ENCODE data around the gene CNOT3.
"Not testable (repeated sequence)": the region's sequence is repeated elsewhere in the genome, so short reads cannot be mapped to it uniquely, and the experiment has no call there.

Gene CNOT3

DNA sequence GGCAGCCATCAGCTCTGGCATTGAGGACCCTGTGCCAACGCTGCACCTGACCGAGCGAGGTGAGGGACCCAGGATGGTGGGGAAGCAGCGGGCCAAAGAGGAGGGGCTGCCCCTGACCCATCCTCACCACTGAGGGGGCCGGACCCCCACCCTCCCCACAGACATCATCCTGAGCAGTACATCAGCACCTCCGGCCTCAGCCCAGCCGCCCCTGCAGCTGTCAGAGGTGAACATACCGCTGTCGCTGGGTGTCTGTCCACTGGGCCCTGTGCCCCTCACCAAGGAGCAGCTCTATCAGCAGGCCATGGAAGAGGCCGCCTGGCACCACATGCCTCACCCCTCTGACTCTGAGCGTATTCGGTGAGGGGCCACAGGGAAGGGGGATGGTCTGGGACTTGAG, 14.7 kb downstream of the CNOT3 start:
- no peak for DNase-seq

DNA sequence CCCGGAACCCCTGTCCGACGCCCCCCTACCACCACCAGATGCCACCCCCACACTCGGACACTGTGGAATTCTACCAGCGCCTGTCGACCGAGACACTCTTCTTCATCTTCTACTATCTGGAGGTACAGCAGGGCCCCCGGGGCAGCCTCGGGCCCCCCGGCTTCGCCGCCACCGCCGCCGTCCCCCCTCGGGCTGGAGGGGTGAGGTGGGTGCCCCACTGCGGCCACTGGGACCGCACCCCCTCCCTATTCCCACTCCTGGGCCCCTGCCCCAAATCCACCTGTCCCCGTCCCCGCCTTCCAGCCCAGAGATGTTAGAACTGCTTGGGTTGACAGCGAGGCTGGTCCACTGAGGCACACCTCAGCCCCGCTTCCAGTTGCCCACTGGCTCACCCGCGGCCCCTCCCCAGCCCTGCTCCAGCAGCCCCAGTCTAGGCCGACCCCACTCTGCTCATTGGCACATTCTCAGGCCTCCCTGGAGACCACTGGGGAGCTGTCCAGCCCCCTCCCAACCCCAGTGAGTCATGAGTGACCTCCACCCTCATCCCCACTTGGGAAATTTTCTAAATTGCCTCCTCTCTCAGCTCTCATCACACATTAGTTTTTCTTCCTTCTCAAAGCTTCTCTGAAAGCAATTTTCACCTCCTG, 15.4 kb downstream of the CNOT3 start:
- DNase-seq = no peak

DNA sequence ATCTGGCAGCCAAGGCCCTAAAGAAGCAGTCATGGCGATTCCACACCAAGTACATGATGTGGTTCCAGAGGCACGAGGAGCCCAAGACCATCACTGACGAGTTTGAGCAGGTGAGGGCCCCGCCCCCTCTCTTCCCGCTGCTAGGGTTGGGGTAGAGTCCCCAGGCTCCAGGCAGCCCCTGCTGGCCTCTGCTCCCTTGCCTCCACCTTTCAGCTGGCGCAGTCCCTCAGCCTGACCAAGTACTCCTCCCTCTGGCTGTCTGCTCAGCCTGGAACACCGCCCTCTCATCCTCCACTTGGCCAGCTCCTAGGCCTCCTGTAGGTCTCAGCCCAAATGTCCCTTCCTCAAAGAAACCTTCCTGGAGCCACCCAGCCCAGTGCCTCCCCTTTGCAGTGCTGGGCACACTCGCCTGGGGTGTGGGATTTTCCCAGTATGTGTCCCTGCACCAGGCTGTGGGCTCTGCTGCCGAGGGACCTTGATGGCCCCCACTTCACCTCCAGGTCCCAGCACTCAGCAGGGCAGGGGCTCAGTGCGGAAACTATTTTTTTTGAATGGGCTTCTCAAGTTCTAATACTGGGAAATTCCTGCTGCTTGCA, 16.3 kb downstream of the CNOT3 start:
- DNase-seq = no peak

DNA sequence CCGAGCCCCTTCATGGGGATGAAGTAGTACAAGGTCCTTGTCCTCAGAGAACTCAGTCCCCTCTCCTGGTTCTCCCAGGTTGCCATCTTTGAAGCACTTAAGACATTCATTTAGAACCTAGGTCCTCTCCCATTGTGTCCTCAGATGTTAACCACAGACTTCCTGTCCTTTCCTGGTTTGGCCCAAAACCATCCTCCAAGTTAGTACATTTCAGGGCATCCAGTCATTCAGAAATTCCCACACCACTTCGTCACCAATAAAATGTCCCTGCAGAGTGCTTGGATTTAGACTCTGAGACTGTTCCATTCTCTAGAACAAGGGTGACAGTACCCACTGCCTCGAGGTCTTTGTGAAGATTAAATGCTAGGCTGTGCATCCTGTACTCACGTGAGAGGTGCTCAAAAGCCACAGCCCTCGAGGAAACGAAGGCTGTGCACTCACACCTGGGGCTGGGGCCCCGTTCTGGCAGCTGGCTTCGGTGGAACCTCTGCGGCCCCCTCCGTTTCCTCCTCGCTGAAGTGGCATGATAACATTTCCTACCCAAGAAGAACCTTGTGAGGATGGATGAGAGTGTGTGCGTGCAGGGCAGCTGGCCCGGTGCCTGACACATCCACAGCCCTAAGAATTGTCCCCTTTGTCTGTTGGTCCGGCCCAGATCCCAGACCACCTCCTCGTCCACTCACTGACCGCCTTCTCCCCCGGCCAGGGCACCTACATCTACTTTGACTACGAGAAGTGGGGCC, 17.2 kb downstream of the CNOT3 start:
- peak; percentile 39 for DNase-seq

DNA sequence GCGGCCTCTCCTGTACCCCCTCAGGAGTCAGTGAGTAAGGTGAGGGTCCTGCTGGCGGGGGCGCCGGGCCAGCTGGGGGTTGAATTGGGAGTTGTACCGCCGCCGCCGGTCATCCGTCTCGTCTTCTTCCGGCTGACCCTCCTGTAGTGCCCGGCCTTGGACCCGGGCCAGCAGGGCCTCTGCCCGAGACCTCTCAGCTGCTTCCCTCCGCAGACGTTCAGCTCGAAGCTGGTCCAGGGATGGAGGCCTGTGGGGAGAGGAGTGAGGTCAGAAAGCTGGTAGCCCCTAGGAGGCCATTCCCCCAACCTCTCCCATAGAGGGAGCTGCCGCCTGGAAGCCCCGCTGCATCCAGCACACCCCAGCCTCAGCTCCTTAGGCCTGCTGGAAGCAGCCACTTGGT, 18.1 kb downstream of the CNOT3 start:
- DNase-seq = no peak

DNA sequence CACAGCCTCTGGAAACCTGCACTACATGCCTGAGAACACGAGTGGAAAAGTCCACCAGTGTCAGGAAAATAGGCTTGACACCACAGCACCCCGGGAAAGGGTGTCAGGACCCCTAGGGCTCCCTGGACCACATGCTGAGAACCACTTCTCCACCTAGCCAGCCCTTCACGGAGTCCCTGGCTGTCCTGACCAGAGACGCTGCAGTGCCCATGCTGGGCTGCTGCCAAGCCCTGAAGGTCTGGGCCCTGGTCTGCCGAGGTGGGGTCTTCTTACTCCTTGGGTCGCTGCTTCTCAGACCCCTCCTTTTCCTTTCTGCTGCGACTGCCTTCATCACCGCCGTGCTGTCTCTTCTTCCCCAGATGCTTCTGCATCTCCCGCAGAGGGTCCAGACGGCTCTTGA, 18.9 kb downstream of the CNOT3 start:
- DNase-seq = no peak

DNA sequence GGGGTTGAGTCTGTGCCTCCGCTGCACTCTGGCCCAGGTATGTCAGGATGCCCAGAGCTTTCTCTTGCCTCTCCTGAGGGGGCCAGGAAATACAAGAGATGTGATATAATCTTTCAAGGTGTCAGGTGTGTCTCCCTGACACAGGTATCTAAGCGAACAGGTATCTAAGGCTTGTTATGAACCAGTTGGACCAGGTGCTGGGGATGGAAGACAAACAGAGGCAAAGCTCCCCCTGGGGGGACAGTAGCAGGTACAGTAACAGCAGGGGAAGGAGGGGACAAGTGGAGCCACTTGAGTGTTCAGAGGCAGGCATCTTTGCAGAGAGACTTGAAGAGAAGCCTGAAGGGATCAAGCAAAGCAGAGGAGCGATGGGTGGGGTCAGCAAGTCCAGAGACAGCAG, 19.4 kb downstream of the CNOT3 start:
- DNase-seq = no peak

DNA sequence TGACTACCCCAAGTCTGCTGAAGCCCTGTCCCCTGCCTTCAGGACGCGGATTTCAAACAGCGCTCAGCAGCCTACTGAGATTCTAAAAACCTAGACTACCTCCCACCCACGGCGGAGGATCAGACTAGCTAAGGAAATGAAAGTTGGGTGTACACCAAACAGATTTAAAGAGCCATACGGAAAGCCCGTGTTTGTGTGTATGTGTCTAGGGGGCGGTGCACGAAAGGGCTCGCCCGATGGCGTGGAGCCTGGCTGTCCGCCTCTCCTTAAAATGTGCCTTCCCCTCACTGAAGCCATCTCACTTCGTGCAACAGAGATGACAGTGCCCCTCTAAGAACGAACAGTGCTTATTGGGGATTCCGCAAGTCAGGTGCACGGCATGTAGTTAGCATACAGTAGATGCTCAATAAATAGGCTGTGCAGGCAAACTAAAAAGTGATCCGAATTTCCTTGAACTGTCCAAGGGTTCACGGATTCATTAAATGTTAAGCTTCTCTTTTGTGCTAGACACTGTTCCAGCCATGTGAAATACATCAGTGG, 21.3 kb downstream of the CNOT3 start:
- peak; percentile 38 for DNase-seq

DNA sequence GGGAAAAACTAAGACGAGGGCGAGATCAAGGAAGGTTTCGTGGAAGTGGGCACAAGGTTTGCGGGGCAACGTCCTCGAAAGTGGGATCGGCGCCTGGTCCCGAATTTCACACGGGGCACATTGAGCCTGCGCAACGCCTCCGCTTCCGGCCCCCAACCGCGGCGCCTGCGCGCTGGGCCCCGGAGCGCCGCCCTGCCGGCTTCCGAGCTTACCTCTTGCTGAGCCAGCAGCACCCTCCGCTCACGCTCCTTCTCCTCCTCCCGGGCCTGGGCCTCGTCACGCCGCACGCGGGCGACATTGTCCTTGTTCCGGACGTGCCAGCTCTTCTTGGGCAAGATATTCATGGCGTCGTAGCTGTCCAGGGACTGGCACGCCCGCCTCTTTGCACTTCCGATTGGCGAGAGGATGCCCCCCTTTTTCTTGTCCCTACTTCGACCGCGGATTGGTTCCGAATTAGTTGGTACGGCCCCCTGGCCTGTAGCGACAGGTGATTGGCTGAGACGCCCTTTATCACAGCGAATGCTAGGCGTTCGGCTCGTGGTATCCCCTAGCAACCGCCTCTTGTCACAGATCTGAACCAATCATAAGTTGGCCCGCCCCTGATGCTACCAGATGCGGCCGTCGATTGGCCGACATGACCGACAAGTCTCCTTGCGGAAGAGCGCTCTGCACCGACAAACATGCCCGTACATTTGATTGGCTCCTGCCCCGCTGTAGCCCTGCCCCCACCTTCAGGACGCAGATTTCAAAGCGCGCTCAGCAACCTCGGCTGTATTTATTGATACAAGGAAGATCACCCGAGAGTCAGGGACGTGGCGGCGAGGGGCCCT, 22.0 kb downstream of the CNOT3 start, which contains the start of gene LENG1:
TSS of gene LENG1 (minus strand) at position 370 of the 830 bp plus-strand sequence. CDS start at position 344, 26 bp downstream.
- DNase-seq = peak; percentile 100

DNA sequence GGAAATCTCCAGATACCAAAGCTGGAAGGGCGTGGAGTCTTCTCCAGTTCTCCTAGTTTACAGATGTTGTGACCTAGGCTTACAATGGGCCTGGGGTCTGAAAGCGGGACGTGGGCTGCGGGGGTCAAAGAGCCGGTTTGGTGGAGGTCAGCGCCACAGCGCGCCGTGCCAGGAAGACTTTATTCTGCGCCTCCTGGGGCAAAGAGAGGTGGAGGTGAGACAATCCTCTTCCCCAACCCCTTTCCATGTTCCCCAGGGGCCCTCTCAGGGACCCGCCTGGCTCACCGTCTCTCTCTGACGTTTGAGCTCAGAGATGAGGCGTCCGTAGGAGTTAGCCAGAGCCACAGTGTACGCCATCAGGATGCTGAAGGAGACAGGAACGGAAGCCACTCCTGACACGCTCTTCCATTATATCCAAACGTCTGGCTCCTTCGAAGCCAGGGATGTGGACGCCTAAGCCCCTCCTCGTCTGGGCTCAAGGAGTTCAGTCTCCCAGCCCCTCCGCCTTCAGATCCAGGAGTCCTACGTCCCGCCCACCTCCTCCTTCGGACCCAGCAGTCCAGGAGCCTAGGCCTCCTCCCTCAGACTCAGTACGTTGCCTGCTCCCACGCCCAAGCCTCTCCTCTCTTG, 22.7 kb downstream of the CNOT3 start:
- no peak for DNase-seq

DNA sequence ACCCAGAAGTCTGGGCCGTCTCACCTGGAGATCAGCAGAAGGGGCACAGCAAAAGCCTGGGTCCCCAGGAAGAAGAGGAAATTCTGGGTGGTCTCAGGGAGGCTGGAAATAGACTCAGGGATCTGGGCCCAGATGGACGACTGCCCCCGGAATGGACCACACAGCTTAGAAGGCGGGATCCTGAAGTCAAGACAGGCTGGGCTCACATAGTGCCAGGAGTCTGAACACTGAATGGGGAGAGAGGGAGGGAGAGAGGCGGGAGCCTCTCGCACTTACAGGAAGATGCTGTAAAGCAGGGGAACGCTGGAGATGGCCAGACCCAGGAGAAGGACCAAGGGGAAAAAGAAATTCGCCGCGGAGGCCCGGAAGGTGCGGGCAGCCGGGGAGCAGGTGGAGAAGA, 23.3 kb downstream of the CNOT3 start:
- DNase-seq = no peak

DNA sequence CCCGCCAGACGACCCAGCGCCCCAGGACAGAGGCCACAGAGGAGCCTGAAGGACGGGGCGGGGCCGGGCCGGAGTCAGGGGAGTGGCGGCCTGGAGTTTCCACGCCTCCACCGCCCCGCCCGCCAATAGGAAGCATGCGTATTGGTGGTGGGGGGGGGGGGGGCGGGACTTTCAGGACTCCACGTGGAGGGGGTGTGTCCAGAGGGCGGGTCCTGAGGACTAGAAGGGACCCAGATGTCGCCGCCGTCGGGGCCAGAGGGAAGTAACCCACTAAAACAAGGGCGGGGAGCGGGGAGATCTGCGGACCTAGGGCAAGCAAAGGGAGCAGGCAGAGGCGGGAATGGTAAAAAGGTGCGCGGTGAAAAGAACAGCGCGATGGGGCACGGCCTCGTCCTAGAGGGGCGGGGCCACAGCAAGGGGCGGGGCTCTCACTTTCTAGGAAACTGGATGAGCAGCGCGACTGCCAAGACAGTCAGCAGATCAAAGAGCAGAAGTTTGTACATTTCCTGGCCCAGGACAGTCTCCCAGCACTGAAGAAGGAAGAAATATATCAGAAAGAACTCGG, 24.8 kb downstream of the CNOT3 start:
- peak; percentile 81 for DNase-seq

DNA sequence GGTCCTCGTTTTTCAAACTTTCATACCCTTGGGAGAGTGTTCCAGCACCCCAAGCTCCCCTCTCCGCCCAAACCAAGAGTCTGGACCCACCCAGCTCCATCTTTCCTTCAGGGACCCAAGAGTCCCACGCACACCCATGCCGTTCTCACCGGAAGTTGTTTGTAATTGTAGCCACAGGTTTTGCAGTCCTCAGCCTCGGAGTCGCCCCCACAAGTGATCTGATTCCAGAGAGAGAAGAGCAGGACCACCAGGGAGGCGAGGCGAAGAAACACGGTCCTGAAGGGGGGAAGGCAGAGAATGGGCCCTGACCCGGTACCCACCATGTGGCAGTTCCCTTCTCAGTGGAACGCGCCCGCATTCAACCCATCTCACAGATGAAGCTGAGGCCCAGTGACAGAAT, 25.3 kb downstream of the CNOT3 start:
- no peak for DNase-seq

DNA sequence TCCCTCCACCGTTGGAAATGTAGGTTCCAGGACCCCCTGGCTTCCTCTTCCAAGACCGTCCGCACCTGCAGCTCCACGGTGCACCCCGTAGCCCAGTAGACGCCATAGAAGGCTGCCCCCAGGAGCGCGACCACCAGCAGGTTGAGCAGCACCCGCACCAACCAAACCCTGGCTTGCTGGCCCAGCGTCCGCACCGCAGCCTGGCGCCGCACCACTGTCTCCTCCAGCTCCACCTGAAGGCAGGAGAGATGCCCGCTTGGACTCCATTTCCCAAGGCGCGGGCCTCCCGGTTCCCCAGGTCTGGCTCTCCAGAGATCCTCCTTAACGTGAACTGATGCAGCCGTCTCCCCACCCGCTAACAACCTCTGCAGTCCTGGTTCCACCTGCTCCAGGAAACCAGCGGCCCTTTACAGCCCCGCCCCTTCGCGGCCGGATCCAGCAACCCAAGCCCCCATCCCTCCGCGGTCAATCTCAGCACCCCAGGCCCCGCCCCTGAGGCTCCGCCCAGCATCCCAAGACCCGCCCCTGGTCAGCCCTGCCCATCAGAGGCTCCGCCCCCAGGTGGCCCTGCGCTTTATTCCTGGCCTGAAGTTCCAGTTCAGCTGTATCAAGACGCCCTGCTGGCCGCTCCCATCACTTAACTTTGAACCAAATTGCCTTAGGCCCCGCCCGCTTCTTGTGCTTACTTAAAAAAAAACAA, 27.0 kb downstream of the CNOT3 start:
- DNase-seq = peak; percentile 78

DNA sequence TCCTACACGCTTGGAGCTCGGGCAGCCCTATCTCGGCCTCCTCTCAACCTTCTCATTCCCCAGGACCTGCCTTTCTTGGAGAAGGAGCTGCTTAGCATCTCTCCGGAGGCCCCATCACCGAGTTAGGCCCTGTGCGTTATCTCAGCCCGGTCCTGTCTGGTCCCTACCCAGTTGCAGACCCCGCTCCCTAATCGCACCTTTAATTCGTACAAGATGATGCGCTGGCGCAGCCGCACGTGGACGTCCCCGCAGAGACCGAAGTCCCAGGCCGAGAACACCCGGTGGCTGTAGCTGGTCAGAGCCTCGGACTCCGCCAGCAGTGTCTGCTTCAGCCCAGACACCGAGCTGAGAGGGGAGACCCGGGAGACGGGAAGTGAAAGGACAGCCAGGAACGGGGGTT, 27.7 kb downstream of the CNOT3 start:
- DNase-seq = no peak

DNA sequence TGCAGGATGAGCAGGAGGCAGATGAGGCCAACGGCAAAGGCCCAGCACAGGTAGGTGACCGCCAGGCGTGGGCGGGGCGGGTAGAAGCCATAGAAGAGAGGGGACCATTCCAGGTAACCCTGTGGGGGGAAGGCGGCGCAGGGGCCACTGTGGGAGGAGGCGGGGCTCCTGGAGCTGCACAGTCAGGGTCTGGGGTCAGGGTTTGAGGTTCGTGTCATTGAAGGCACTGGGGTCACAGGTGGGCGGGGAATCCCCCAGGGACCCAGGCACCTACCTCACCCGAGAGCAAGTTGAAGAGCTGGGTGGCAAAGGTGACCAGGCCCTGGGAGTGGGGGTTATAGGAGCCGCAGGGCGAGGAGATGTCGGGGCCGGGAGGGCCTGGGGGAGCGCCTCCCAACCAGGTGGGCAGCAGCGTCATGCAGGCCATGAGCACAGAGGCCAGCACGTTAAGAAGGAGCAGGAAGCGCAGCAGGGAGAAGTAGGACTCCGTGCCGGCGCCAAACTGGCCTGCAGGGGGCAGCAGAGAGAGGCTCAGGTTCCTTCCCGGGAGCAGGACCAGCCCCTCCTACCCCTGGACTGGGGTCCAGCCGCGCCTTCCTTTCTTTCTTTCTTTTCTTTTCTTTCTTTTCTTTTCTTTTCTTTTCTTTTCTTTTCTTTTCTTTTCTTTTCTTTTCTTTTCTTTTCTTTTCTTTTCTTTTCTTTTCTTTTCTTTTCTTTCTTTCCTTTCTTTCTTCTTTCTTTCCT, 30.8 kb downstream of the CNOT3 start:
- peak; percentile 88 for DNase-seq

DNA sequence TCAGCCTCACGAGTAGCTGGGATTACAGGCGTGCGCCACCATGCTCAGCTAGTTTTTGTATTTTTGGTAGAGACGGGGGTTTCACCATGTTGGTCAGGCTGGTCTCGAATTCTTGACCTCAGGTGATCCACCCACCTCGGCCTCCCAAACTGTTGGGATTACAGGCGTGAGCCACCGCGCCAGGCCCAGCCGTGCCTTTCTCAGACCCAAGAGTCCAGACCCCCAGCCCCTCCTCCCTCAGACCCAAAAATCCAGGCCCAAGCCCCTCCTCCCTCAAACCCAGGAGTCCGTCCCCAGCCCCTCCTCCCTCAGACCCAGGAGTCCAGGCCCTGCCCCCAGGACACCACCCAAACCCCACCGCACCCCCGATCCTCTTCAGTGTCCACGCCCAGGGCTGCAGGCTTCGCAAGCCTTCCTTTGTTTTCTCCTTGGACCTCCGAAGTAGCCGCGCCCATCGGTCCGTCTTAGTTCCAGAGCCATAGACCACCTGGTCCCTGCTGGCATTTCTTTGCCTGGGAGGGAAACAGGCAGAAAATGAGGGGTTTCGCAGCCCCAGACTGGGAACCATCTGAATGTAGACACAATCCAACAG, 31.7 kb downstream of the CNOT3 start:
- no peak for DNase-seq

DNA sequence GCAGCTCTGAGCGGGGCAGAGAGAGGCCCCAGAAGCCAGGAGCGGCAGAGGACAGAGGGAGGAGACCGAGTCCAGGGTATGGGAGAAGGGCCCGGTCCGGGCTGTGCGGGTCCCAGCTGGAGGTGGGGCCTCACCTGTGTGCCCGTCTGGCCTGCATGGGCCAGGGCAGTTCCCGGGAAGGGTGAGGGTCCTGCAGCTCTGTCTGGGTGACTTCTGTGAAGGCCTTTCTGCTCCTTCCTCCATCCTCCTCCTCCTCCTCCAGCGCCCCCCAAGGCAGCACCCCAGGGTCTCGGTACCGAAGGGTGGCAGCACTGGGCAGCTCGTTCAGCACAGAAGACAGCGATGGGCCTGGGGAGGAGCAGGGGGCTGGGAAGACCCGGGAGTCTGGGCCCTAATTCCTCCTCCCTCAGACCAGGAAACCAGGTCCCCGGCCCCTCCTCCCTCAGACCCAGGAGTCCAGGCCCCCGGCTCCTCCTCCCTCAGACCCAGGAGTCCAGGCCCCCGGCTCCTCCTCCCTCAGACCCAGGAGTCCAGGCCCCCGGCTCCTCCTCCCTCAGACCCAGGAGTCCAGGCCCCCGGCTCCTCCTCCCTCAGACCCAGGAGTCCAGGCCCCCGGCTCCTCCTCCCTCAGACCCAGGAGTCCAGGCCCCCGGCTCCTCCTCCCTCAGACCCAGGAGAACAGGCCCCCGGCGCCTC, 34.3 kb downstream of the CNOT3 start:
- DNase-seq = not testable (repeated sequence)

DNA sequence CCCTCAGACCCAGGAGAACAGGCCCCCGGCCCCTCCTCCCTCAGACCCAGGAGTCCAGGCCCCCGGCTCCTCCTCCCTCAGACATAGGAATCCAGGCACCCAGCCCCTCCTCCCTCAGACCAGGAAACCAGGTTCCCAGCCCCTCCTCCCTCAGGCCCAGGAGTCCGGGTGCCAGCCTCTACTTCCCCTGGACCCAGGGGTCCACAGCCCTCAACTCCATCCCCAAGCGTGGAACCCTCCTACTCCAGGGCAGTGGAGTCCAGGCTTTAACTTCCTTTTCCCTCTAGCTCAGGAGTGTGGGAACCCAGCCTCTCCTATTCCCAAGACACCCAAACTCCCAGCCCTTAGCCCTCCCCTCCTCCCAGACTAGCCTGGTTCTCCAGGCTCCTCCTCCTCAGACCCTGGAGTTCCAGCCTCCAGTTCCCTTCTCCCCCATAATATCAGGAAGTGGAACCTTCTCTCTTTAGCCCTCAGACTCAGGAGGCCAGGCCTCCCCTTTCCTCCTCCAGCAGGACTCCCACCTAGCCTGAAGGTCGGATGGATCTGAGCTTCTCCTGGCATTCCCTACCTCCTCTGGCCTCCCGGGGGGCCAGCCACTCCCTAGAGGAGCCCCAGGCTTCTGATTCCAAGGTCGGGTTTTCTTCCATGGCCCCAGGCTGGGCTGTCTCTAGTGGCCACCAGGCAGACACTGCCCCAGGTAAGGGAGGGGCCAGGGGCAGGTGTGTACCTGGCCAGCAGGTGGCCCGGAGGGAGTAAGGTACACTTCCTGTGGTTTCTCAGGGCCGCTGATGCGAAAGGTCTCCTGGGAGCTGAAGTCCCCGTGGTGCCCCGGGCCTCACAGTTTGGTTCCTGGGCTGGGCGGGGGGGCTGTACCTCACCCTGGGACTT, 35.2 kb downstream of the CNOT3 start, which contains the start of gene TMC4:
TSS of gene TMC4 (minus strand) at position 690 of the 888 bp plus-strand sequence. CDS start at position 647, 43 bp downstream.
- peak; percentile 20 for DNase-seq

Data from CD4-positive, alpha-beta T cell treated with Interleukin-12 subunit alpha and Interleukin-12 subunit beta, for 1 hour (primary cell).